B cell (primary cell): ENCODE results near the gene NFE2.

Experiments used
- EZH2 ChIP-seq: IDR thresholded peaks from 2 replicates; pipeline ENCODE4 v1.6.1; 2012; ENCODE audit warnings: borderline replicate concordance, low read depth, mild to moderate bottlenecking, moderate library complexity, low read length; ENCODE audit not compliant: insufficient read depth, poor library complexity, severe bottlenecking
- TF ChIP-seq, protein P1 (sequence below): fragments of 200-600 bp; IDR thresholded peaks from one replicate; pipeline ENCODE4 v1.8.0; 2022; ENCODE audit warnings: antibody characterized with exemption, mild to moderate bottlenecking

DNA sequence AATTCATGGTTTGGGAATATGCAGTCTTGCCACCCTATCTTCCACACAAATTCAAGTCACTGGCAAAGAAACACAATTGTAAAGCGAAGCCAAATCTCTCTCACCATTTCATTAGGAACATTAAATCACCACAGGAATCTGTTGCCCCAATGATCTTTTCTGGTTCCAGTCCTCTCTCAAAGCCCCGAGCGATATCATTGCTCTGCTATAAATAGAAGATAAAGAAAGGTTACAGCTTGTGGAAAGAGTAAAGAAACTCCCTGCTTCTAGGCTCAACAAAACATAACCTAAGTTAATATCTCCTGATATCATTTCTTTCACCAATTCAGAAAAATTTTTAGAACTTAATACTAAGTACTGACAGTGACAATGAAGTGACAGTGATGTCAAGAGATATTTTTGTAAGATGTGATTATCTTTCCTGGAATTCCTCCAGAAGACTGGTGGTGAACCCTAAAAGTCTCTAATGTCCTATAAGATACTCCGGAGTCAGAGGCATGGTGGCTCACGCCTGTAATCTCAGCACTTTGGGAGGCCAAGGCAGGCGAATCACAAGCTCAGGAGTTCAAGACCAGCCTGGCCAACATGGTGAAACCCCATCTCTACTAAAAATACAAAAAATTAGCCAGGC is 54.7 kb downstream of the NFE2 start:
- TF ChIP-seq, protein P1, sequence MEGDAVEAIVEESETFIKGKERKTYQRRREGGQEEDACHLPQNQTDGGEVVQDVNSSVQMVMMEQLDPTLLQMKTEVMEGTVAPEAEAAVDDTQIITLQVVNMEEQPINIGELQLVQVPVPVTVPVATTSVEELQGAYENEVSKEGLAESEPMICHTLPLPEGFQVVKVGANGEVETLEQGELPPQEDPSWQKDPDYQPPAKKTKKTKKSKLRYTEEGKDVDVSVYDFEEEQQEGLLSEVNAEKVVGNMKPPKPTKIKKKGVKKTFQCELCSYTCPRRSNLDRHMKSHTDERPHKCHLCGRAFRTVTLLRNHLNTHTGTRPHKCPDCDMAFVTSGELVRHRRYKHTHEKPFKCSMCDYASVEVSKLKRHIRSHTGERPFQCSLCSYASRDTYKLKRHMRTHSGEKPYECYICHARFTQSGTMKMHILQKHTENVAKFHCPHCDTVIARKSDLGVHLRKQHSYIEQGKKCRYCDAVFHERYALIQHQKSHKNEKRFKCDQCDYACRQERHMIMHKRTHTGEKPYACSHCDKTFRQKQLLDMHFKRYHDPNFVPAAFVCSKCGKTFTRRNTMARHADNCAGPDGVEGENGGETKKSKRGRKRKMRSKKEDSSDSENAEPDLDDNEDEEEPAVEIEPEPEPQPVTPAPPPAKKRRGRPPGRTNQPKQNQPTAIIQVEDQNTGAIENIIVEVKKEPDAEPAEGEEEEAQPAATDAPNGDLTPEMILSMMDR, result no peak
- no peak for TF ChIP-seq EZH2
